C4-2B (cell line): ENCODE results near the gene RBM47.

Source experiments
- ZFX ChIP-seq: fragments of 450-650 bp; IDR thresholded peaks from 2 replicates; pipeline ENCODE4 v1.6.1; 2017
- TF ChIP-seq, protein P1 (sequence below): fragments of 450-650 bp; conservative IDR thresholded peaks from 2 replicates; pipeline ENCODE4 v1.5.1; 2017; ENCODE audit warnings: mild to moderate bottlenecking

DNA sequence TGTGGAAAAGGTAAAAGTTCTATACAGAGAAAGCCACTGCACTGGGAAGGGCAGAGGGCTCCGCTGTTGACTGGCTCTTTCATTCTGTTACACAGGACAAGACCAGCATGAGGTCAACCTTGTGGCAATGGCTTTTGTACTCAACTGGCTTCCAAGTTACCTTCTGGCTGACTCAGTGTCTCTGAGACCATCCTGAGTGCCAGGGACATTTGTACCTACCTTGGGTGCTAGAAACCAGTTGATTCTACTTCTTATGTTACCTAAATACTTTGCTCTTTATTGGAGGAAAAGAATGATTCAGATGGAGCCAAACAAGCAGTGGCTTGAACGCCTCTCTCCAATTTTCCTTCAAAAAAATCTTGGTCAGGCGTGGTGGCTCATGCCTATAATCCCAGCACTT lies 123.2 kb downstream of the RBM47 start:
- TF ChIP-seq, protein P1, sequence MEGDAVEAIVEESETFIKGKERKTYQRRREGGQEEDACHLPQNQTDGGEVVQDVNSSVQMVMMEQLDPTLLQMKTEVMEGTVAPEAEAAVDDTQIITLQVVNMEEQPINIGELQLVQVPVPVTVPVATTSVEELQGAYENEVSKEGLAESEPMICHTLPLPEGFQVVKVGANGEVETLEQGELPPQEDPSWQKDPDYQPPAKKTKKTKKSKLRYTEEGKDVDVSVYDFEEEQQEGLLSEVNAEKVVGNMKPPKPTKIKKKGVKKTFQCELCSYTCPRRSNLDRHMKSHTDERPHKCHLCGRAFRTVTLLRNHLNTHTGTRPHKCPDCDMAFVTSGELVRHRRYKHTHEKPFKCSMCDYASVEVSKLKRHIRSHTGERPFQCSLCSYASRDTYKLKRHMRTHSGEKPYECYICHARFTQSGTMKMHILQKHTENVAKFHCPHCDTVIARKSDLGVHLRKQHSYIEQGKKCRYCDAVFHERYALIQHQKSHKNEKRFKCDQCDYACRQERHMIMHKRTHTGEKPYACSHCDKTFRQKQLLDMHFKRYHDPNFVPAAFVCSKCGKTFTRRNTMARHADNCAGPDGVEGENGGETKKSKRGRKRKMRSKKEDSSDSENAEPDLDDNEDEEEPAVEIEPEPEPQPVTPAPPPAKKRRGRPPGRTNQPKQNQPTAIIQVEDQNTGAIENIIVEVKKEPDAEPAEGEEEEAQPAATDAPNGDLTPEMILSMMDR: no peak
- TF ChIP-seq ZFX: no peak
